Measurements from ENCODE around the gene TM7SF2. TPM values are rescaled to one million over a fixed set of nuclear protein-coding genes. Genes with fewer than 3 reads are reported as not detected.

Gene TM7SF2
- total RNA-seq, 3 donors from 2014 or later (not counting 1 experiment from before 2014, with no cell fraction given) = 17.0 to 23.2 (median 18.6) TPM

DNA sequence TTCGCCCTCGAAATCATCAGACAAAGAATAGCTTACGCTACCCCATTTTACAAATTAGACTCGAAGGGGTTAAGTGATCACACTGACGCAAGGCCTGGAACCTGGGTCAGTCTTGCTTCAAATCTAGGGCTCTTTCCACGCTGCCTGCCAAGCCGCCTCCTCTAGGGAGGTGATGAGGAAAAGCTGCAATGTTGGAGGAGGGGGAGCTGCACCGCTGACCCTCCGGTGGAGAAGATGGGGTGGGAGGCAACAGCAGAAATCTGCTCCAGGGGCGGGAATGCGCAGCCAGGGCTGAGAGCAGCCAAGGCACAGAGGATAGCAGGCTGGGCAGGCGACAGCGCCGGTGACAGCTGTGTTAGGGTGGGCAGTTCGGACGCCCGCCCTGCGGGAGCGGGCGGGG lies 22.1 kb downstream of the TM7SF2 start:
- no peaks in the 10 kb centered on the region for H3K27me3 Mint-ChIP-seq (ENCODE audit: low read depth in 2 of 2)
- Histone ChIP-seq H3K27me3 (ENCODE audit: control insufficient read depth, insufficient read depth, low read length) (no peaks in the 10 kb centered on the region), H3K36me3 (ENCODE audit: control insufficient read depth, insufficient read depth, low read length) (peaks cover 39% of the 10 kb centered on the region), H3K4me1 (ENCODE audit: control insufficient read depth, insufficient read depth, low read length) (peaks cover 53% of the 10 kb centered on the region), H3K27ac (ENCODE audit: low read length) (peak overlapping the region; percentile 99), H3K9me3 (ENCODE audit: control insufficient read depth, insufficient read depth, low read length) (no peaks in the 10 kb centered on the region), H3K4me3 (ENCODE audit: low read length) (peak overlapping the region; percentile 92)
- intact Hi-C loops (cut with micrococcal nuclease) = loop anchor here (2.0 kb wide), 1 partner anchor 17 kb away; the partner anchor contains the start of gene ZNHIT2
- no peaks in the 10 kb centered on the region for H3K9me3 Mint-ChIP-seq
- H3K4me3 Mint-ChIP-seq = peak overlapping the region; percentile 98
- DNase-seq = peak in 1 of 2 donors; percentile 31
- peaks cover 32 to 52% of the 10 kb centered on the region in 2 donors for H3K4me1 Mint-ChIP-seq
- 0% methylated on average over 18 of the region's 20 CpGs for WGBS (ENCODE audit: insufficient coverage)
- peak overlapping the region; percentile 99 for H3K27ac Mint-ChIP-seq
- TF ChIP-seq CTCF (IDR thresholded peaks at IDR 0.05) = no peak
- ATAC-seq = no peak
- H3K36me3 Mint-ChIP-seq = no peaks in the 10 kb centered on the region

GRCh38 chr11:65134240-65134951 lies 22.7 kb downstream of the TM7SF2 start, which contains the start of gene SYVN1:
SYVN1 (minus strand) TSS chr11:65134519; CDS start chr11:65133601, 918 bp downstream.
- intact Hi-C loops (cut with micrococcal nuclease) = loop anchor here (2.0 kb wide), 1 partner anchor 18 kb away; the partner anchor contains the start of gene ZNHIT2
- Mint-ChIP-seq H3K4me1 (peaks cover 32 to 52% of the 10 kb centered on the region in 2 donors), H3K4me3 (peak within 1 kb of the TSS; percentile 98), H3K36me3 (no peaks in the 10 kb centered on the region), H3K27ac (peak within 1 kb of the TSS; percentile 99), H3K27me3 (ENCODE audit: low read depth in 2 of 2) (no peaks in the 10 kb centered on the region), H3K9me3 (no peaks in the 10 kb centered on the region)
- no peak for TF ChIP-seq CTCF (IDR thresholded peaks at IDR 0.05)
- under 1% methylated on average over 60 of the region's 60 CpGs for WGBS (ENCODE audit: insufficient coverage)
- Histone ChIP-seq H3K4me1 (ENCODE audit: control insufficient read depth, insufficient read depth, low read length) (peaks cover 53% of the 10 kb centered on the region), H3K9me3 (ENCODE audit: control insufficient read depth, insufficient read depth, low read length) (no peaks in the 10 kb centered on the region), H3K27ac (ENCODE audit: low read length) (peak within 1 kb of the TSS; percentile 99), H3K27me3 (ENCODE audit: control insufficient read depth, insufficient read depth, low read length) (no peaks in the 10 kb centered on the region), H3K4me3 (ENCODE audit: low read length) (peak within 1 kb of the TSS; percentile 92), H3K36me3 (ENCODE audit: control insufficient read depth, insufficient read depth, low read length) (peaks cover 32% of the 10 kb centered on the region)
- ATAC-seq = peak; percentile 75 to 90 (median 82)
- DNase-seq = peak; percentile 91 to 95

- WGBS (ENCODE audit: insufficient coverage) = 4% methylated on average over 24 of the region's 24 CpGs
- Mint-ChIP-seq H3K36me3 (no peaks in the 10 kb centered on the region), H3K4me1 (peaks cover 32 to 52% of the 10 kb centered on the region in 2 donors), H3K27ac (peak overlapping the region; percentile 99), H3K9me3 (no peaks in the 10 kb centered on the region), H3K4me3 (peak overlapping the region; percentile 98), H3K27me3 (ENCODE audit: low read depth in 2 of 2) (no peaks in the 10 kb centered on the region)
- Histone ChIP-seq H3K4me1 (ENCODE audit: control insufficient read depth, insufficient read depth, low read length) (peaks cover 49% of the 10 kb centered on the region), H3K9me3 (ENCODE audit: control insufficient read depth, insufficient read depth, low read length) (no peaks in the 10 kb centered on the region), H3K27ac (ENCODE audit: low read length) (peak overlapping the region; percentile 99), H3K27me3 (ENCODE audit: control insufficient read depth, insufficient read depth, low read length) (no peaks in the 10 kb centered on the region), H3K36me3 (ENCODE audit: control insufficient read depth, insufficient read depth, low read length) (peaks cover 26% of the 10 kb centered on the region), H3K4me3 (ENCODE audit: low read length) (peak overlapping the region; percentile 92)
- peak; percentile 77 to 95 for DNase-seq
- TF ChIP-seq CTCF (IDR thresholded peaks at IDR 0.05) = no peak
- peak; percentile 82 to 92 (median 84) for ATAC-seq
- intact Hi-C loops (cut with micrococcal nuclease) = loop anchor here (1.0 to 2.0 kb wide), 2 partner anchors 13 to 18 kb away; partner anchors contain the start of genes FAU, MRPL49 and ZNHIT2
These were observed 23.4 kb downstream of the TM7SF2 start for GRCh38 chr11:65134952-65135632.
